H9 (cell line): ENCODE data around the gene GALR3. TPM values are rescaled to one million over a fixed set of nuclear protein-coding genes. Genes with fewer than 3 reads are reported as not detected.

Source experiments
- DNase-seq: peaks from one replicate; pipeline ENCODE4 v3.0.0-alpha.2; 2017
- H2AFZ ChIP-seq: one replicate; pipeline ENCODE4 v1.6.1; 2013; ENCODE audit warnings: mild to moderate bottlenecking, low read length, control low read depth, moderate library complexity
- H2AK5ac ChIP-seq: 2 replicates; pipeline ENCODE4 v1.6.1; 2013; ENCODE audit warnings: low read length, control low read depth, mixed read lengths; ENCODE audit not compliant: insufficient read length
- H2BK120ac ChIP-seq: one replicate; pipeline ENCODE4 v1.6.1; 2013; ENCODE audit warnings: low read depth, mild to moderate bottlenecking, low read length, control low read depth, inconsistent platforms; ENCODE audit not compliant: poor library complexity, severe bottlenecking
- H2BK12ac ChIP-seq: 2 replicates; pipeline ENCODE4 v1.6.1; 2013; ENCODE audit warnings: low read length, control low read depth, mixed read lengths, low read depth; ENCODE audit not compliant: insufficient read length
- H2BK15ac ChIP-seq: 2 replicates; pipeline ENCODE4 v1.6.1; 2013; ENCODE audit warnings: low read depth, low read length, control low read depth
- H2BK20ac ChIP-seq: one replicate; pipeline ENCODE4 v1.6.1; 2013; ENCODE audit warnings: low read depth, mild to moderate bottlenecking, low read length, control low read depth, inconsistent platforms; ENCODE audit not compliant: poor library complexity, severe bottlenecking
- H2BK5ac ChIP-seq: 2 replicates; pipeline ENCODE4 v1.6.1; 2013; ENCODE audit warnings: low read length, control low read depth, mixed read lengths; ENCODE audit not compliant: insufficient read length
- H3K14ac ChIP-seq: 2 replicates; pipeline ENCODE4 v1.6.1; 2013; ENCODE audit warnings: low read length, control low read depth; ENCODE audit not compliant: insufficient read depth
- H3K18ac ChIP-seq: 2 replicates; pipeline ENCODE4 v1.6.1; 2013; ENCODE audit warnings: low read depth, mild to moderate bottlenecking, mixed read lengths, low read length, control low read depth; ENCODE audit not compliant: insufficient read length
- H3K23ac ChIP-seq: 2 replicates; pipeline ENCODE4 v1.6.1; 2013; ENCODE audit warnings: low read length, control low read depth, mixed read lengths, low read depth; ENCODE audit not compliant: insufficient read length
- H3K23me2 ChIP-seq: 2 replicates; pipeline ENCODE4 v1.6.1; 2013; ENCODE audit warnings: low read depth, mild to moderate bottlenecking, mixed read lengths, low read length, control low read depth; ENCODE audit not compliant: insufficient read length, poor library complexity, severe bottlenecking
- H3K27ac ChIP-seq: 2 replicates; pipeline ENCODE4 v1.5.1; 2013; ENCODE audit warnings: low read length, control low read depth, mixed read lengths, low read depth; ENCODE audit not compliant: insufficient read length
- H3K27me3 ChIP-seq: 2 replicates; pipeline ENCODE4 v1.6.1; 2013; ENCODE audit warnings: low read length, control low read depth, inconsistent platforms; ENCODE audit not compliant: insufficient read depth
- H3K4ac ChIP-seq: 2 replicates; pipeline ENCODE4 v1.6.1; 2013; ENCODE audit warnings: low read depth, mild to moderate bottlenecking, control low read depth, inconsistent platforms, low read length, moderate library complexity
- H3K4me1 ChIP-seq: 2 replicates; pipeline ENCODE4 v1.6.1; 2013; ENCODE audit warnings: low read length, control low read depth, inconsistent platforms; ENCODE audit not compliant: insufficient read depth
- H3K4me2 ChIP-seq: 2 replicates; pipeline ENCODE4 v1.6.1; 2013; ENCODE audit warnings: low read length, control low read depth, mixed read lengths; ENCODE audit not compliant: insufficient read length, insufficient read depth
- H3K56ac ChIP-seq: 2 replicates; pipeline ENCODE4 v1.6.1; 2013; ENCODE audit warnings: low read depth, mild to moderate bottlenecking, mixed read lengths, low read length, control low read depth; ENCODE audit not compliant: insufficient read length
- H3K79me1 ChIP-seq: 2 replicates; pipeline ENCODE4 v1.6.1; 2013; ENCODE audit warnings: low read depth, mild to moderate bottlenecking, moderate library complexity, low read length, control low read depth, inconsistent platforms; ENCODE audit not compliant: insufficient read depth, poor library complexity, severe bottlenecking
- H3K79me2 ChIP-seq: 2 replicates; pipeline ENCODE4 v1.6.1; 2013; ENCODE audit warnings: low read length, control low read depth, inconsistent platforms; ENCODE audit not compliant: insufficient read depth
- H3K9ac ChIP-seq: 2 replicates; pipeline ENCODE4 v1.6.1; 2013; ENCODE audit warnings: low read length, control low read depth, mixed read lengths; ENCODE audit not compliant: insufficient read length; ENCODE audit errors: extremely low read depth
- H3K9me3 ChIP-seq: one replicate; pipeline ENCODE4 v1.6.1; 2013; ENCODE audit warnings: low read depth, low read length, inconsistent platforms; ENCODE audit not compliant: control insufficient read depth
- H3T11ph ChIP-seq: one replicate; pipeline ENCODE4 v1.6.1; 2013; ENCODE audit warnings: mild to moderate bottlenecking, low read length, control low read depth, inconsistent platforms
- H4K20me1 ChIP-seq: one replicate; pipeline ENCODE4 v1.6.1; 2013; ENCODE audit not compliant: control insufficient read depth, insufficient read length, insufficient read depth
- H4K5ac ChIP-seq: 2 replicates; pipeline ENCODE4 v1.6.1; 2013; ENCODE audit warnings: low read depth, mild to moderate bottlenecking, mixed read lengths, low read length, control low read depth; ENCODE audit not compliant: insufficient read length
- H4K8ac ChIP-seq: replicated peaks from 2 replicates; pipeline ENCODE4 v1.6.1; 2013; ENCODE audit warnings: low read length, control low read depth, mixed read lengths, low read depth; ENCODE audit not compliant: insufficient read length
- H4K91ac ChIP-seq: 2 replicates; pipeline ENCODE4 v1.6.1; 2013; ENCODE audit warnings: low read depth, mild to moderate bottlenecking, moderate library complexity, mixed read lengths, low read length, control low read depth; ENCODE audit not compliant: insufficient read length
- H3K27ac Mint-ChIP-seq, 3 experiments: 2 replicates in 2 of 3; 3 replicates in 1 of 3; pipeline ENCODE4 v1.8.0; 2020 to 2021; ENCODE audit warnings: mixed read lengths in 3 of 3, mild to moderate bottlenecking in 1 of 3, moderate library complexity in 1 of 3
- H3K27me3 Mint-ChIP-seq: 2 replicates; pipeline ENCODE4 v1.8.0; 2021; ENCODE audit warnings: low read depth, mild to moderate bottlenecking, moderate library complexity, mixed read lengths
- H3K36me3 Mint-ChIP-seq, 3 experiments: 2 replicates in 2 of 3; 3 replicates in 1 of 3; pipeline ENCODE4 v1.8.0; 2020 to 2021; ENCODE audit warnings: low read depth in 3 of 3, mixed read lengths in 3 of 3; ENCODE audit not compliant: insufficient read depth in 1 of 3
- H3K4me1 Mint-ChIP-seq, 2 experiments: 2 replicates each; pipeline ENCODE4 v1.8.0; 2020; ENCODE audit warnings: mixed read lengths in 2 of 2
- H3K4me3 Mint-ChIP-seq, 2 experiments: 2 replicates in 1 of 2; 3 replicates in 1 of 2; pipeline ENCODE4 v1.8.0; 2020 to 2021; ENCODE audit warnings: mild to moderate bottlenecking in 2 of 2, mixed read lengths in 2 of 2, moderate library complexity in 1 of 2
- H3K9me3 Mint-ChIP-seq, 2 experiments: 2 replicates in 1 of 2; 3 replicates in 1 of 2; pipeline ENCODE4 v1.8.0; 2020; ENCODE audit warnings: mild to moderate bottlenecking in 2 of 2, mixed read lengths in 2 of 2, moderate library complexity in 1 of 2
- WGBS: extraction: QIAGEN DNeasy Blood & Tissue Kit; methylation state at CpG from one replicate; pipeline ENCODE4 v1.1.7; 2013; ENCODE audit warnings: missing lambda C conversion rate, low lambda C conversion rate, mixed read lengths; ENCODE audit not compliant: insufficient read length; ENCODE audit errors: extremely low coverage; 5-methylcytosine and 5-hydroxymethylcytosine counted together
- total RNA-seq: library from RNA; stranded (reverse); gene quantifications from 2 replicates; pipeline ENCODE4 v1.2.1, GENCODE V29; 2021
- TF ChIP-seq, protein P1 (sequence below): fragments of 200-600 bp; sonication (generic); conservative IDR thresholded peaks from 3 replicates; pipeline ENCODE4 v1.8.0; 2021; ENCODE audit warnings: antibody characterized with exemption, mild to moderate bottlenecking

The GALR3 gene
- total RNA-seq, 1 experiment from 2014 or later = 0.59 TPM

DNA sequence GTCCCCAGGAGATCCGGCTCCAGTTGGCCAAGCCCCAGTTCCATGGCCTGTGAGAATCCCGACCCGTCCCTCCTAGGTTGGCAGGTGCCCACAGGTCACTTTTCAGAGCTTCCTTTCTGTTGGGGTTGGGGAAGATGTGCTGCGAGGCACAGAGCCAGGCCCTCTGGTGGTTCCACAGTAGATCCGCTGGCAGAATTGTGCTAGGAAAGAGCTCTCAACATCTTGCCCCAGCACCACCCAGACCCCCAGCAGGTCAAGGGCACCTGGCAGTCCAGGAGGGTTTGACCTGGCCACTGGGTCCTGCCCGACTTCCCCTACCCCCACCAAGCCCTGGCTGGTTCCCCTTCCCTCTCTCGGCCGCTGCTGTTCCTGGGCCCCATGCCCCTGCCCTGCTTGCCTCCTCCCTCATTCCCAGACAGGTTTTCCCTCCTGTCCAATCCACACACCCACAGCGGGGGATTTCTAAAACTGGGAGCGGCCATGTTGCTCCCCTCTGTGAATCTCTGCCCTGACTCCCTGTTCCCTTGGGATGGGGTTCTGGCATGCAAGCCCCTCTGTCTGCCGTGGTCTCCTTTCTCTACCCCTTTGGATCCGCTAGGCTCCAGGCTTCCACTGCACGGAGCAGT, 41.6 kb upstream of the GALR3 start:
- no peak overlapping the region for H3K4me2 ChIP-seq
- H3K27ac ChIP-seq = no peak overlapping the region
- H4K20me1 ChIP-seq = no peaks in the 10 kb centered on the region
- H4K5ac ChIP-seq = no peak overlapping the region
- H3K27me3 ChIP-seq = no peaks in the 10 kb centered on the region; the same call in 1 of the 2 replicates
- no CpG with 5 or more reads among the region's 13 CpGs for WGBS
- H3K4me1 ChIP-seq = no peaks in the 10 kb centered on the region
- Mint-ChIP-seq H3K27ac (peak overlapping the region in 1 of 3 experiments; percentile 88; a peak in 3 of 7 replicates), H3K9me3 (peaks cover 8 to 12% of the 10 kb centered on the region in 2 experiments; a peak in 4 of 5 replicates), H3K27me3 (peaks cover 70% of the 10 kb centered on the region), H3K4me1 (peaks cover 12 to 17% of the 10 kb centered on the region in 2 experiments), H3K4me3 (no peak overlapping the region), H3K36me3 (no peaks in the 10 kb centered on the region)
- no peak overlapping the region for H2AK5ac ChIP-seq
- DNase-seq = peak; percentile 52
- H2AFZ ChIP-seq = no peak overlapping the region
- H2BK5ac ChIP-seq = no peak overlapping the region
- H3K79me2 ChIP-seq = no peaks in the 10 kb centered on the region
- H3K4ac ChIP-seq = no peak overlapping the region
- TF ChIP-seq, protein P1, sequence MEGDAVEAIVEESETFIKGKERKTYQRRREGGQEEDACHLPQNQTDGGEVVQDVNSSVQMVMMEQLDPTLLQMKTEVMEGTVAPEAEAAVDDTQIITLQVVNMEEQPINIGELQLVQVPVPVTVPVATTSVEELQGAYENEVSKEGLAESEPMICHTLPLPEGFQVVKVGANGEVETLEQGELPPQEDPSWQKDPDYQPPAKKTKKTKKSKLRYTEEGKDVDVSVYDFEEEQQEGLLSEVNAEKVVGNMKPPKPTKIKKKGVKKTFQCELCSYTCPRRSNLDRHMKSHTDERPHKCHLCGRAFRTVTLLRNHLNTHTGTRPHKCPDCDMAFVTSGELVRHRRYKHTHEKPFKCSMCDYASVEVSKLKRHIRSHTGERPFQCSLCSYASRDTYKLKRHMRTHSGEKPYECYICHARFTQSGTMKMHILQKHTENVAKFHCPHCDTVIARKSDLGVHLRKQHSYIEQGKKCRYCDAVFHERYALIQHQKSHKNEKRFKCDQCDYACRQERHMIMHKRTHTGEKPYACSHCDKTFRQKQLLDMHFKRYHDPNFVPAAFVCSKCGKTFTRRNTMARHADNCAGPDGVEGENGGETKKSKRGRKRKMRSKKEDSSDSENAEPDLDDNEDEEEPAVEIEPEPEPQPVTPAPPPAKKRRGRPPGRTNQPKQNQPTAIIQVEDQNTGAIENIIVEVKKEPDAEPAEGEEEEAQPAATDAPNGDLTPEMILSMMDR = peak; percentile 55
- no peak overlapping the region for H2BK20ac ChIP-seq
- H3K18ac ChIP-seq = no peak overlapping the region
- H3K23ac ChIP-seq = no peak overlapping the region
- H3K56ac ChIP-seq = no peak overlapping the region
- H2BK120ac ChIP-seq = no peak overlapping the region
- no peak overlapping the region for H2BK12ac ChIP-seq
- H2BK15ac ChIP-seq = no peak overlapping the region
- no peaks in the 10 kb centered on the region for H3K9me3 ChIP-seq
- H3K14ac ChIP-seq = no peak overlapping the region
- no peak overlapping the region for H4K91ac ChIP-seq
- H3K79me1 ChIP-seq = no peaks in the 10 kb centered on the region
- H3K9ac ChIP-seq = no peak overlapping the region
- no peaks in the 10 kb centered on the region for H3K23me2 ChIP-seq
- no peak overlapping the region for H3T11ph ChIP-seq
- no peak overlapping the region for H4K8ac ChIP-seq
